ENCODE measurements around the gene DCAF15.
"Not testable (repeated sequence)": the region's sequence is repeated elsewhere in the genome, so short reads cannot be mapped to it uniquely, and the experiment has no call there.

Gene DCAF15

DNA sequence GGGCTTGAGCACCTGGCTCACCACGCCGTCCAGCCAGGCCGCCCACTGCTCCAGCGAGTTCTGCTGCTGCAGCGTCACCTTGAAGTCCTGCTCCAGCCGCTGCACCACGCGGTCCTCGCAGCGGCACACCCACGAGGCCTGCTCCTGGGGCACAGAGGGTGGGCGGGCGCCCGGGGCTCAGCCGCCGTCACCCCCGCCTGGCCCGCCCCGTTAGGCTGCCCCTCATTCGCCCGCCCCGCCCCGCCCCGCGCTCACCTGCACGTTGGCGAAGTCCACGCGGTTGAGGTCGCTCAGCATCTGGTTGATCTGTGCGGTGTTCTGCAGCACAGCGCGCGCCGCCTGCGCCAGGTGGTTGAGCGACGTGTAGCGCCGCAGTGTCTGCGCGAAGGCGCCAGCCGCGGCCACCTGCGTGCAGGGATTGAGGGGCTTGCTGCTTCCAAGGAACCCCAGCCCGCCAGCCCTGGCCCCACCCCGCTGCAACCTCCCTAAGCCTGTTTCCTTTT lies 11.3 kb downstream of the DCAF15 start:
- TF ChIP-seq, protein P1, sequence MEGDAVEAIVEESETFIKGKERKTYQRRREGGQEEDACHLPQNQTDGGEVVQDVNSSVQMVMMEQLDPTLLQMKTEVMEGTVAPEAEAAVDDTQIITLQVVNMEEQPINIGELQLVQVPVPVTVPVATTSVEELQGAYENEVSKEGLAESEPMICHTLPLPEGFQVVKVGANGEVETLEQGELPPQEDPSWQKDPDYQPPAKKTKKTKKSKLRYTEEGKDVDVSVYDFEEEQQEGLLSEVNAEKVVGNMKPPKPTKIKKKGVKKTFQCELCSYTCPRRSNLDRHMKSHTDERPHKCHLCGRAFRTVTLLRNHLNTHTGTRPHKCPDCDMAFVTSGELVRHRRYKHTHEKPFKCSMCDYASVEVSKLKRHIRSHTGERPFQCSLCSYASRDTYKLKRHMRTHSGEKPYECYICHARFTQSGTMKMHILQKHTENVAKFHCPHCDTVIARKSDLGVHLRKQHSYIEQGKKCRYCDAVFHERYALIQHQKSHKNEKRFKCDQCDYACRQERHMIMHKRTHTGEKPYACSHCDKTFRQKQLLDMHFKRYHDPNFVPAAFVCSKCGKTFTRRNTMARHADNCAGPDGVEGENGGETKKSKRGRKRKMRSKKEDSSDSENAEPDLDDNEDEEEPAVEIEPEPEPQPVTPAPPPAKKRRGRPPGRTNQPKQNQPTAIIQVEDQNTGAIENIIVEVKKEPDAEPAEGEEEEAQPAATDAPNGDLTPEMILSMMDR (conservative IDR thresholded peaks at IDR 0.05; ENCODE audit: low read length) = no peak
- no peak for DNase-seq (ENCODE audit: low read depth)
- no peak overlapping the region for H3K4me3 ChIP-seq (ENCODE audit: low read length)

DNA sequence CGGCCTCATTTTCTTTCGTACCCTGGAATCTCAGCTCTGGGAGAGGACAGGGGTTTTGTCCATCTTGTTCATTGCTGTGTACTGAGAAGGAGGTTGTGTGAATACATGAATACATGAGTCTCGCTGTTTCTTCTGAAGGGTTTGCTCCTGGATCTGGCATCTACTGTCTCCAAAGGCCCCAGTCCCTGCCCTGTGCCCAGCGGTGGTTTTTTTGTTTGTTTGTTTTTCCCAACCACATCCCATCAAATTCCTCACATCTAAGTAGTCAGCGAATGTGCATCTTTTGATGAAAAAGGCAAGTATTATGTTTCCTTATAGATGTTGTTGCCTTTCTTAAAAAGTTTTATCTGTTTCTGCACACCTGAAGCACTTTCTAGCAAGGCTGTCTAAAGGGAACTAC lies 12.5 kb downstream of the DCAF15 start:
- H3K4me3 ChIP-seq (ENCODE audit: low read length) = no peak overlapping the region
- TF ChIP-seq, protein P1 (conservative IDR thresholded peaks at IDR 0.05; ENCODE audit: low read length) = no peak
- DNase-seq (ENCODE audit: low read depth) = peak; percentile 16

DNA sequence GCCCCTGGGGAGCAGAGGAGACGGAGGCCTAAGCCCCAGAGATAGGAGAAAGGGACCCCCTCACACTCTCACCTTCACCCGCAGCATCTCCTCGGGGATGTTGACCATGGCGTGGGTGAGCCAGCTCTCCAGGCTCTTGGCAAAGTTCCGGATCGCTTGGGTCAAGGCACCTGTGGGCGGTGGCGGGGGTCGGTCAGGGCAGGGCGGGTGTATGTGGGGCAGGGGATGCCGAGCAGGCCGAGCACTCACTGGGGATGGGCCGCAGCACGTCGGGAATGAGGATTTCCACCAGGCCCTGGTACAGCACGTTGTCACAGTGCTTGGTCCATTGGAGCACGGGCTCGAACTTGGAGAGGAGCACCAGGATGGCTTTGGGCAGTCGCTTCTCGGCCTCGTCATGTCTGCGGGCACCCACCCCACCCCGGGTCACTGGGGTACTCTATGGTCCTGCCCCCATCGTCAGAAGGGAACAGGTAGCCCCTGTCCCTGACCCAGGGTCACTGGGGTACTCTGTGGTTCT lies 13.1 kb downstream of the DCAF15 start:
- no peak overlapping the region for H3K4me3 ChIP-seq (ENCODE audit: low read length)
- TF ChIP-seq, protein P1 (conservative IDR thresholded peaks at IDR 0.05; ENCODE audit: low read length) = no peak
- DNase-seq (ENCODE audit: low read depth) = no peak

DNA sequence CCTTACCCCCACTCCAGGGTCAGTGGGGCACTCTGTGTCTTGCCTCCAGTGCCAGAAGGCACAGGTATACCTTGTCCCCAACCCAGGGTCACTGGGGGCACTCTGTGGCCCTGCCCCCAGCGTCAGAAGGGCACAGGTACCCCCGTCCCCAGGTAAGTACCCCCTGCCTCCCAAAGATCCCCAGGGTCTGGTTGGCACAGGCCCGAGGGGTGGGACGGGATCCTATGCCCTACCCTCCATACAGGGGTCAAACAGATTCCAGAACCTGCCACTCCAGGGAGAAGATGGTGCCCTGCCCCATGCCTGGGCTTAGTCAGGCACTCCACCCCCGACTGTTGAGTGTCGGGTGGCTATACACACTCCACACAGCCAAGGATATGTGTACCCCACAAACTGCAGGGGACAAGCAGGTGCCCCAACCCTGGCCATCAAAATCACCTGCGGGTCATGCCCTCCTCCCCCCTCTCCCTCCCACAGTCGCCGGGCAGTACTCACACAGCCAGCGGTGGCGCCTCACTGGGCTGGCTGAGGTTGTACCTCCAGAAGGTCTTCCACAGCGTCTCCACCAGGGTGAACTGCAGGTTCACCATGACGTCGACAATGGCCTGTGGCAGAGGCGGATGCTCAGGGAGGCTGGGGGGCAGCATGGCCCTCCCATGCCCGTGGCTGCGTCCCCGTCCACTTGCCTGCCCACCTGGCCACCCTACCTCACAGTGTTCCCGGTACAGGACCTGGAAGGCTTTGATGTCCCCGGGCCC lies 13.8 kb downstream of the DCAF15 start:
- no peak for DNase-seq (ENCODE audit: low read depth)
- TF ChIP-seq, protein P1 (conservative IDR thresholded peaks at IDR 0.05; ENCODE audit: low read length) = no peak
- H3K4me3 ChIP-seq (ENCODE audit: low read length) = no peak overlapping the region

GRCh38 chr19:13966684-13967128 lies 14.4 kb downstream of the DCAF15 start:
- no peak for DNase-seq (ENCODE audit: low read depth)
- TF ChIP-seq, protein P1 (conservative IDR thresholded peaks at IDR 0.05; ENCODE audit: low read length) = no peak
- no peak overlapping the region for H3K4me3 ChIP-seq (ENCODE audit: low read length)

GRCh38 chr19:13967206-13967605 lies 14.9 kb downstream of the DCAF15 start:
- DNase-seq (ENCODE audit: low read depth) = not testable (repeated sequence)

GRCh38 chr19:13968383-13968935 lies 16.1 kb downstream of the DCAF15 start:
- no peak for DNase-seq (ENCODE audit: low read depth)
- TF ChIP-seq, protein P1 (conservative IDR thresholded peaks at IDR 0.05; ENCODE audit: low read length) = no peak
- H3K4me3 ChIP-seq (ENCODE audit: low read length) = no peak overlapping the region

More at GRCh38 chr19:13967206-13967605, 14.9 kb downstream of the DCAF15 start:
- not testable (repeated sequence) for H3K4me3 ChIP-seq (ENCODE audit: low read length)
